HUES6 (cell line): ENCODE measurements around the gene MYH14.

ENCODE experiments used
- H3K27ac ChIP-seq: 2 replicates; pipeline ENCODE4 v1.7.0; 2013; ENCODE audit warnings: low read depth, mild to moderate bottlenecking, low read length, inconsistent platforms
- H3K27me3 ChIP-seq: 2 replicates; pipeline ENCODE4 v1.6.1; 2013; ENCODE audit warnings: low read length; ENCODE audit not compliant: control insufficient read depth, insufficient read depth
- H3K36me3 ChIP-seq: 2 replicates; pipeline ENCODE4 v1.6.1; 2013; ENCODE audit warnings: low read length; ENCODE audit not compliant: control insufficient read depth, insufficient read depth
- H3K4me1 ChIP-seq: 2 replicates; pipeline ENCODE4 v1.6.1; 2013; ENCODE audit warnings: low read length; ENCODE audit not compliant: control insufficient read depth, insufficient read depth
- H3K4me3 ChIP-seq: 2 replicates; pipeline ENCODE4 v1.5.1; 2013; ENCODE audit warnings: low read depth, low read length
- H3K9ac ChIP-seq: one replicate; pipeline ENCODE4 v1.6.1; 2013; ENCODE audit warnings: mild to moderate bottlenecking, low read length
- H3K9me3 ChIP-seq: 2 replicates; pipeline ENCODE4 v1.6.1; 2013; ENCODE audit warnings: low read depth, low read length; ENCODE audit not compliant: control insufficient read depth, insufficient read depth

MYH14 gene

GRCh38 chr19:50174100-50174793 is 29.2 kb upstream of the MYH14 start:
- no peak overlapping the region for H3K4me3 ChIP-seq
- no peaks in the 10 kb centered on the region for H3K9me3 ChIP-seq
- H3K36me3 ChIP-seq = no peaks in the 10 kb centered on the region

GRCh38 chr19:50175924-50176323 is 27.5 kb upstream of the MYH14 start:
- peaks cover under 1% of the 10 kb centered on the region; the same call in 1 of the 2 replicates for H3K27me3 ChIP-seq
- no peak overlapping the region for H3K4me3 ChIP-seq
- H3K4me1 ChIP-seq = no peaks in the 10 kb centered on the region
- no peak overlapping the region for H3K27ac ChIP-seq
- H3K9ac ChIP-seq = no peak overlapping the region
- H3K36me3 ChIP-seq = no peaks in the 10 kb centered on the region
- peaks cover 4% of the 10 kb centered on the region; the same call in 1 of the 2 replicates for H3K9me3 ChIP-seq

More at GRCh38 chr19:50174100-50174793, 29.2 kb upstream of the MYH14 start:
- Histone ChIP-seq H3K27me3 (no peaks in the 10 kb centered on the region), H3K9ac (no peak overlapping the region), H3K4me1 (no peaks in the 10 kb centered on the region), H3K27ac (no peak overlapping the region)

- no peak overlapping the region for H3K9ac ChIP-seq
- no peak overlapping the region for H3K4me3 ChIP-seq
- no peak overlapping the region for H3K27ac ChIP-seq
- H3K27me3 ChIP-seq = peaks cover 5% of the 10 kb centered on the region; the same call in 1 of the 2 replicates
- peaks cover 4% of the 10 kb centered on the region; the same call in 1 of the 2 replicates for H3K9me3 ChIP-seq
- no peaks in the 10 kb centered on the region for H3K36me3 ChIP-seq
- no peaks in the 10 kb centered on the region for H3K4me1 ChIP-seq
Measured at GRCh38 chr19:50176775-50177174, 26.6 kb upstream of the MYH14 start.

- no peak overlapping the region for H3K27ac ChIP-seq
Measured at GRCh38 chr19:50178320-50178719, 25.1 kb upstream of the MYH14 start.

GRCh38 chr19:50178859-50179537 is 24.4 kb upstream of the MYH14 start:
- no peak overlapping the region for H3K4me3 ChIP-seq
- peaks cover 5% of the 10 kb centered on the region; the same call in 1 of the 2 replicates for H3K27me3 ChIP-seq
- H3K9me3 ChIP-seq = peaks cover 4% of the 10 kb centered on the region; the same call in 1 of the 2 replicates
- no peak overlapping the region for H3K9ac ChIP-seq
- H3K4me1 ChIP-seq = no peaks in the 10 kb centered on the region
- no peaks in the 10 kb centered on the region for H3K36me3 ChIP-seq
- no peak overlapping the region for H3K27ac ChIP-seq

More at GRCh38 chr19:50178320-50178719, 25.1 kb upstream of the MYH14 start:
- H3K27me3 ChIP-seq = peaks cover 5% of the 10 kb centered on the region; the same call in 1 of the 2 replicates
- H3K4me1 ChIP-seq = no peaks in the 10 kb centered on the region
- no peak overlapping the region for H3K4me3 ChIP-seq
- peaks cover 4% of the 10 kb centered on the region; the same call in 1 of the 2 replicates for H3K9me3 ChIP-seq
- H3K36me3 ChIP-seq = no peaks in the 10 kb centered on the region
- H3K9ac ChIP-seq = no peak overlapping the region

- peaks cover 4% of the 10 kb centered on the region; the same call in 1 of the 2 replicates for H3K9me3 ChIP-seq
- no peaks in the 10 kb centered on the region for H3K36me3 ChIP-seq
- H3K4me3 ChIP-seq = no peak overlapping the region
- no peak overlapping the region for H3K27ac ChIP-seq
- no peaks in the 10 kb centered on the region for H3K4me1 ChIP-seq
- peaks cover 5% of the 10 kb centered on the region; the same call in 1 of the 2 replicates for H3K27me3 ChIP-seq
- H3K9ac ChIP-seq = no peak overlapping the region
Measured at GRCh38 chr19:50181121-50181520, 22.3 kb upstream of the MYH14 start.

GRCh38 chr19:50184196-50184595 is 19.2 kb upstream of the MYH14 start:
- Histone ChIP-seq H3K9me3 (peaks cover 4% of the 10 kb centered on the region; the same call in 1 of the 2 replicates), H3K27ac (no peak overlapping the region), H3K4me3 (no peak overlapping the region), H3K27me3 (peaks cover 10% of the 10 kb centered on the region; the same call in 1 of the 2 replicates), H3K4me1 (no peaks in the 10 kb centered on the region), H3K9ac (no peak overlapping the region), H3K36me3 (no peaks in the 10 kb centered on the region)

GRCh38 chr19:50187937-50188336 is 15.5 kb upstream of the MYH14 start:
- no peak overlapping the region for H3K27ac ChIP-seq
- H3K27me3 ChIP-seq = peaks cover 5% of the 10 kb centered on the region; the same call in 1 of the 2 replicates
- no peaks in the 10 kb centered on the region for H3K36me3 ChIP-seq
- no peaks in the 10 kb centered on the region for H3K4me1 ChIP-seq
- H3K9me3 ChIP-seq = no peaks in the 10 kb centered on the region
- H3K4me3 ChIP-seq = no peak overlapping the region
- no peak overlapping the region for H3K9ac ChIP-seq

GRCh38 chr19:50189331-50189730 is 14.1 kb upstream of the MYH14 start:
- Histone ChIP-seq H3K4me1 (no peaks in the 10 kb centered on the region), H3K9ac (no peak overlapping the region), H3K27me3 (peaks cover 9% of the 10 kb centered on the region; the same call in 1 of the 2 replicates), H3K4me3 (no peak overlapping the region), H3K9me3 (no peaks in the 10 kb centered on the region), H3K27ac (no peak overlapping the region), H3K36me3 (no peaks in the 10 kb centered on the region)

GRCh38 chr19:50190439-50190891 is 13.0 kb upstream of the MYH14 start:
- no peaks in the 10 kb centered on the region for H3K36me3 ChIP-seq
- peaks cover 15% of the 10 kb centered on the region; the same call in 1 of the 2 replicates for H3K27me3 ChIP-seq
- no peak overlapping the region for H3K27ac ChIP-seq
- H3K4me3 ChIP-seq = no peak overlapping the region
- H3K4me1 ChIP-seq = no peaks in the 10 kb centered on the region
- no peaks in the 10 kb centered on the region for H3K9me3 ChIP-seq
- H3K9ac ChIP-seq = no peak overlapping the region

GRCh38 chr19:50191216-50191615 is 12.2 kb upstream of the MYH14 start:
- Histone ChIP-seq H3K9ac (no peak overlapping the region), H3K36me3 (no peaks in the 10 kb centered on the region), H3K9me3 (no peaks in the 10 kb centered on the region), H3K27ac (no peak overlapping the region), H3K27me3 (peaks cover 22% of the 10 kb centered on the region; the same call in 1 of the 2 replicates), H3K4me3 (no peak overlapping the region), H3K4me1 (no peaks in the 10 kb centered on the region)
